HG03565 (cell line): Measurements from ENCODE around the gene DUS1L.

Source experiments
- ATAC-seq: cut with Tn5 transposase; IDR thresholded peaks from one replicate; pipeline ENCODE4 v1.9.1; 2021; ENCODE audit warnings: mild to moderate bottlenecking, moderate library complexity; ENCODE audit not compliant: unreplicated experiment

Gene DUS1L

DNA sequence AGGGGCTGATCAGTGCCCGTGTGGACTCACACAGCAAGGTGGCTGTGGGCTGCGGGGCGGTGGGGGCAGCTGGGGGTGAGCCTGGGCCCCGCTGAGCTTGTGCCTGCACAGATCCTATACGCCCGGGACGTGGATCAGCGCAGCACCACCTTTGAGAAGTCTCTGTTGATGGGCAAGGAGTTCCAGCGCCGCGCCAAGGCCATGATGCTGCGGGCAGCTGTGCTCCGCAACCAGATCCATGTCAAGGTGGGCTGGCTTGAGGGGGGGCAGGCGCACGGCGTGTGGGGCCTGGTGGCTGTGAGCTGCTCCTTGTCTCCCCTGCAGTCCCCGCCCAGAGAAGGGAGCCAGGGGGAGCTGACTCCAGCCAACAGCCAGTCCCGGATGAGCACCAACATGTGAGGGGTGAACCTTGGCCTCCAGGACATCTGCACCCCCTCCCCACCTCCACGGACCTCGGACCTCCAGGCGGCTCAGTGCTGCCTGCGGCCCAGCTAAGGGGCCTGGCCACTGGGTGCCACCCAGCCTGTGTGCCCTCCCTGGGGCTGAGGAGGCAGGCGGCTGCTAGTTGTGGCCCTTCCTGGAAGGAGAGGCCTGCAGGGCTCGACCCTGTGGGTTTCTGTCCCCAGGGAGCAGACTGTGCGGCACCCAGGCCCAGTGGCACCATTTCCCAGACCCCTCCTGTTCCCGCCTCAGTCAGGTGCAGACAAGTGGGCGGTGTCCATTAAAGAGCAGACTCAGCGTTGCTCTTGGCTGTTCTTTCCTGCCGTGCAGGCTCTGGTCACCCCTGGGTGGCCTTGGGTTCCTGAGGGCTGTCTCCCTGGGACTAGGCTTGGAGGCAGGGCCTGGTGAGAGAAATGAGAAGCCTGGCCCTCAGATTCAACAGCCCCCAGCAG, 8.6 kb downstream of the DUS1L start:
- ATAC-seq = no peak

DNA sequence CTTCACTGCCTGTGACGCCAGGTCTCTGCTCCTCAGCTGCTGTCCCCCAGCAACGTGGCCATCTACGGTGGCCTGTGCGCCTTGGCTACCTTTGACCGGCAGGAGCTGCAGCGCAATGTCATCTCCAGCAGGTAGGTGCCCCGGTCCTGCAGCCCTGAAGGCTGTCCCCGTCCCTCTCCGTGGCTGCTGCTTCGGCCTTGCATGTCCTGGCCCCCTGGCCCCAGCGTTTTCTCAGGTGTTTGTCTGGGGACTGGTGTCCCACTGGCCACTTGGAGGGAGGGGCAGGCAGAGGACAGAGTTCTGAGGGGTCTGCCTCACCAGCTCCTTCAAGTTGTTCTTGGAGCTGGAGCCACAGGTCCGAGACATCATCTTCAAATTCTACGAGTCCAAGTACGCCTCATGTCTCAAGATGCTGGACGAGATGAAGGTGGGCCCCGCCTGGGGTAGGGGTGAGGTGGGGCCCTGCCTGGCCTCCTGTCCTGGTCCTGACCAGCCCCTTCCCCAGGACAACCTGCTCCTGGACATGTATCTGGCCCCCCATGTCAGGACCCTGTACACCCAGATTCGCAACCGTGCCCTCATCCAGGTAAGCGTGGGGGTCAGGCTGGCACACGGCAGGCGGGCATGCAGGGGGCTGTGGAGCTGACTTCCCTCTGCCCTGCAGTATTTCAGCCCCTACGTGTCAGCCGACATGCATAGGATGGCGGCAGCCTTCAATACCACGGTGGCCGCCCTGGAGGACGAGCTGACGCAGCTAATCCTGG, 9.5 kb downstream of the DUS1L start:
- ATAC-seq = no peak

DNA sequence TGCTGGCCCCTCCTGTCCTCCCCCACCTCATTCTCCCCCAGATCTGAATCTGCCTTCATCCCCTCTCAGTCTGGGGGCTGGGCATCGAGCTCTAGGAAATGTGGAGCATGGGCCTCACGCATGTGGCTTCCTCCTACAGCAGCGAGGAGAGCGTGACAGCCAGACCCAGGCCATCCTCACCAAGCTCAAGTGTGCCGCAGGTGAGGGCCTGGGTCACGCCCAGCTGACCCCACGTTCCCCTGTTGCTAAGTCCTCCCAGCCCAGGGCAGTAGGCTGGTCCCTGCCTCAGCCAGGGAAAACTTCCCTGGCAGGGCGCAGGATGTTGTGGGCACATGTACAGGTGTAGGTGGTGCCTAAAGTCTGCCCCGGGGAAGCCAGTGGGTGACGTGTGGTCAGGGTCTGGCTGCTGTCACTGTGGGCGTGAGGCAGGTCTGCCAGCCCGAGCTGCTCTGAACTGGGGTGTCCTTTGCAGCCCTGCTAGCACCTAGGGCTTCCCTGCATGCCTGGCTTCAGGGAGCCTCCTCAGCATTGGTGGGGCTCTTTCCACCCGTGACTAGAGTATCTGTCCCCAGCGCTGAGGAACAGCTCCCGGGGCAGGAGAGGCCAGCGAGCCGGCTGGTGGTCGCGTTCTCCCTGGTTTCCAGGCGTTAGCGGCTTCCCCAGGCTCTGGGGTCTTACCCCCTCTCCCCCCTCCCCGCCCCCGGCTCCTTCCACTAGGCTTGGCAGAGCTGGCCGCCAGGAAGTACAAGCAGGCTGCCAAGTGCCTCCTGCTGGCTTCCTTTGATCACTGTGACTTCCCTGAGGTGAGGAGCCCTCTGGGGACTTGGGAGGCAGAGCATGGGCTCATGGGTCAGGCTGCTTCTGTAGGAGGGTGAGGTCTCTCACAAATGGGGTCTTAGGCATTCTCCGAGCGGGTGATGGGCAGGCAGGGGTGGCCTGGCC, 10.3 kb downstream of the DUS1L start:
- no peak for ATAC-seq

DNA sequence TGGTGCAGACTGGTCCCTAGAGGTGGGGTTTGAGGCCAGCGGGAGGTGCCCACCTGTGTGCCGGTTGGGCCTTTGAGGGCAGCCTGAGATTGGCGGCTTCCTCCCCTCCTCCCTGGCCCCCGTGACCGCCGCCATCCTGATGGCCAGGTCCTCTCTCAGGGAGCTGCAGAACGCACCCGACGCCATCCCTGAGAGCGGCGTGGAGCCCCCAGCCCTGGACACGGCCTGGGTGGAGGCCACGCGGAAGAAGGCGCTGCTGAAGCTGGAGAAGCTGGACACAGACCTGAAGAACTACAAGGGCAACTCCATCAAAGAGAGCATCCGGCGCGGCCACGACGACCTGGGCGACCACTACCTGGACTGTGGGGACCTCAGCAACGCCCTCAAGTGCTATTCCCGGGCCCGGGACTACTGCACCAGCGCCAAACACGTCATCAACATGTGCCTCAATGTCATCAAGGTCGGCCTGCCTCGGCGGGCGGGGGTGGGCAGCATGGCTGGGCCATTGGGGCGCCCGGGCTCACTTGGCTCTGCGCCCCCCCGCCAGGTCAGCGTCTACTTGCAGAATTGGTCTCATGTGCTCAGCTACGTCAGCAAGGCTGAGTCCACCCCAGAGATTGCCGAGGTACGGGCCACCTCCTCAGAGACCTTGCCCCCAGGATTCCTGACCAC, 11.1 kb downstream of the DUS1L start:
- no peak for ATAC-seq

DNA sequence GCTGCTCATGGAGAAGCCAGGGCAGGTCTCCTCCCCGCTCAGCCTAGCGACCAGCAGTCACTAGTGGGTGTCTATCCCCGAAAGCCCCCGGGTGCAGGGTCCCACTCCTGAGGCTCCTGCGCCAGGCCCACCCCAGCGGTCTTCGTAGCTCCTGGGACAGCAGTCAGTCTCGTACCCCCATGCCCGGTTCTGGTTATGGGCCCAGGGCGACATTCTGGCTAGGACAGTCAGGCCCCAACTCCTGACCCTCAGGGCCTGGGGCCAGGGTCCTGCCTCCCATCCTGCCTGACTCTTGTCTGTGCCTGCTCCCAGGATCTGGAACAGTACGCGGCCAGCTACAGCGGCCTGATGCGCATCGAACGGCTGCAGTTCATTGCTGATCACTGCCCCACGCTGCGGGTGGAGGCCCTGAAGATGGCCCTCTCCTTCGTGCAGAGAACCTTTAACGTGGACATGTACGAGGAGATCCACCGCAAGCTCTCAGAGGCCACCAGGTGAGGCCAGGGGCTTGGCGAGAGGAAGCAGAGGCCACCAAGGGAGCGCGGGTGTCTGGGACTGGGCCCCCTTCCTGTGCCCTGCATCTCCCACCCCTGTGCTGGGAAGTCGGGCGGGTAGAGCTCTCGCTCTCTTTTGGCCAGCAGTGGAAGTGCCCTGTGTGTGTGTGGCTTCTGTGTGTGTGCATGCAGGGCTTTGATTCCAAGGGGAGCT, 11.9 kb downstream of the DUS1L start:
- no peak for ATAC-seq

DNA sequence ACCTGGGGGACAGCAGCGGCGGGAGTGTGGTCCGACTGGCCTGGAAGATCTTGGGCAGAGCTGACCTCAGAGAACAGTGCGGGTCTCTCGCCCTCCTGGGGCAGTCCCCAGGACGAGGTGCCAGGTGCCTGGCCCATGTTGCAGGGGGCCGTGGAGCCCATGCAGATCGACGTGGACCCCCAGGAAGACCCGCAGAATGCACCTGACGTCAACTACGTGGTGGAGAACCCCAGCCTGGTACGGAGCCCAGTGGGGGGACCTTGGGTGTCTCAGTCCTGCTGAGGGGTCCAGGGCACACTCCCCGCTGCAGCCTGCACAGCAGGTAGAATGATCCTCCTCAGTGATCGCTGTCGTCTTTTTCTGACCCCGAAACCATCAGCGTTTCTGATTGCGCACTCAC, 12.5 kb downstream of the DUS1L start:
- no peak for ATAC-seq

DNA sequence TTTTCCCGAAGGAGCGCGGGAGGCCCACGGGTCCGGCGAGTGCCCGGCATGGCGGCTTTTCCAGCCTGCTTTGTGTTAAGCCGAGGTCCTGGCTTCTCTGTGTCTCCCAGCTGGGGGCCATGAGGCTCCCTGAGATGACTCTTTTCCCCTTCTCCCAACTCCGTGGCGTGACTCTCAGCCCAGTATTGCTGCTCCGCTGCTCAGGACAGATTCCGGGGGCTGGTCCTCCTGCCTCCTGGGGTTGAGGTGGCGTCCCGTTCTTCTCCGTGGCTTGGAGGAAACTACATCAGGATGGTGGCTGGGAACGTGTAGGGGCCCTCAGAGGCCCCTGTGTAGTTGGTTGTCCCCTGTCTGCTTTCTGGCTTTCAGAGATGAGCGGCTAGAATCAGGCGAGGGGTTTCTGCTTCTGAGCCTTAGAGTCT, 13.0 kb downstream of the DUS1L start:
- ATAC-seq = no peak

DNA sequence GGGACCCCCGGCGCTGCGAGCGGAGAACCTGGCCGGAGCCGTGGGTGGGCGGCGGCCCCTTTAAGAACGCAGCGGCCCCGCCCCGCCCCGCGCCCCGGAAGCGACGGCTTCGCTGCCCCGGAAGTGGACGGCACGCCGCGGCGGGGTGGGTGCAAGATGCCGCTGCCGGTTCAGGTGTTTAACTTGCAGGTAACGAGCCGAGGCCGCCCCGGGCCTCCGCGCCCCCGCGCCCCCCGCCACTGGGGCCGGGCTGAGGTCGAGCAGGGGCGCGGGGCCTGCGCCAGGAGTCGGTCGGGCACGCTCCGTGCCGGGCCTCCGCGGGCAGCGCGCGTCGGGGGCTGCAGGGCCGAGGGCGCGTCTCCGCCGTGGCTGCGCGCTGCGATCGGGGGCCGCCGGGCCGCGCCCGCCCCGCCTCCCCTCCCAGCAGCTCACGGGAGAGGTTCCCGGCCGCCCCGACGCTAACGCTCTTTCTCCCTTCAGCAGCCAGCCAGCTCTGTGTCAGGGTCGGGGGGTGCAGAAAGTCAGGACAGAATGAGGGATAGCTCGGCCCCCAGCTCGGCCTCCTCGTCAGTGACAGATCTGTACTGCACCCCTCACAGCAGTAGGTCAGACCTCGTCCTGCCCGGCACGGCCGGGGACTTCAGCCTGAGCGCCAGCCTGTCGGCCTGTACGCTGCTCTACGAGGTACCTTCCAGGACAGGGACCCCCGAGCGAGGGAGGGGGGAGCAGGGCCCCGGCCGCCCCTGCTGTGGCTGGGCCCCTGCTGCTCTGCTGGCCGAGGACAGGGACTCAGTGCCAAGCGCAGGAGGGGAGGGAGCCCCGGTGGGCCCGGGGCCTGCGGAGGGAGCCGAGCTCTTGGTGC, 13.6 kb downstream of the DUS1L start, which contains the start of the genes GPS1 and RFNG:
TSS of gene GPS1 (plus strand) at position 123 of the 862 bp plus-strand sequence. CDS start at position 157, 34 bp downstream.
TSS of gene RFNG (minus strand) at position 36 of the 862 bp plus-strand sequence. CDS start 45 bp downstream, outside the sequence.
- no peak for ATAC-seq

DNA sequence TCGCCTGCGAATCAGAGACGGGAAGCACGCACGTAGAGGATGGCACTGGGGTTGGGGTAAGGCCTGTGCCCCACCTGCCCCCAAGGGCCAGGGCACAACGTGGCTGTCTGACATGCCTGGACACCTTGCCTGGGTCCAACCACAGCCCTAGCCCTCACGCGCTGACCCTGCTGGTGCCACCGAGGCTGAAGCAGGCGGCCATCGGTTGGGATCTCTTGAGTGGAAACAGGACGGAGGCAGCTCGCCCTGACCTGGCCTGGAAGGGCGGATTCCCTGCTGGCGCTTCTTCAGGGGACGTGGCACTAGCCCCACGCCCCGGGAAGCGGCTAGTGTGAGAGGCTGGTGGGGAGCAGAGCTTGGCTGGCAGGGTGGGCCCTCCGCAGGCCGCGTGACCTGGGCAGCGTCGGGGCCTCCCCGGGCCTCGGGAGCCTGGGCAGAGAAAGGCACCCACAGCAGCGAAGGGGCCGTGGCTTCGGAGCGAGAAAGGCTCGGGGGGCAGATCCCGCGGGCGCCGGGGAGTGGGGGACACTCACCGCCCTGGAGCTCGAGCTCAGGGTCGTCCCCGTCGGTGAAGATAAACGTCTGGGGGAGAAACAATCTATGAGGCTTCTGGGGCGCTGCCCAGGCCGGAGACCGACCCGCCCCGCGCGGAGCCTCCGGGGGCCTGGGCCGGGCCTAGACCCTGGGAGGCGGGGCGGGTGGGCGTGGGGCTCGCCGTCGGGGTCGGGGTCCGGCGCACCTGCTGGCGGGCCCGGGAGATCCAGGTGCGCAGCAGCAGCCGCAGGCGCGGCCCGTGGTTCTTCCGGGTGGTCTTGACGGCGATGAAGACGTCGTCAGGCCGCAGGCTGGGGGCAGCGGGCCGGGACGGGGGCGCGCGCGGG, 14.6 kb downstream of the DUS1L start:
- no peak for ATAC-seq

DNA sequence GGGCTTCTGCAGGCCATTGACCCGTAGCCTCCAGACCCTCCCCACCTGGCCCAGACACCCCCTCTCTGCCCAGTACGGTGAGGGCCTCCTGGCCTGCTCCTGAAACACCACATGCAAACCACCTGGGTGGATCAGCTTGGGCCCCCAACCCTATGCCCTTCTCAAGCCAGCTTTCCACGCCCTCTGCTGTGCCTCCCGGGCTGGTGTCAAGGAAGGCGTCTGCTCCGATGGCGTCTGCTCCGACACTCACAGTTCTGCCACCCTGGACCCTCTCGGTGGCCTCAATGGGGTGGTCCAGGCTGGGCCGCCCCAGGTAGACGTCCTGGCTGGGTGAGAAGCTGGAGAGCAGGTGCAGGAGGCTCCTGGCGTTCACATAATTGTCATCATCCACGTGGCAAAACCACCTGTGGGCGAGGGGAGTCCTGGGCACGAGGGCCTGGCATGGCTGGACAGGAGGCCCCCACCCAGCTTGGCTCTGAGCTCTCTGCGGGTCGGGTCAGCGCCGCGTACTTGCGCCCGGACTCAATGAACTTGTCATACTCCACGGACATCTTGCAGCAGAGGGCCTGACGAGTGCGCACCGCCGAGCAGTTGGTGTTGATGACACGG, 15.3 kb downstream of the DUS1L start:
- no peak for ATAC-seq

DNA sequence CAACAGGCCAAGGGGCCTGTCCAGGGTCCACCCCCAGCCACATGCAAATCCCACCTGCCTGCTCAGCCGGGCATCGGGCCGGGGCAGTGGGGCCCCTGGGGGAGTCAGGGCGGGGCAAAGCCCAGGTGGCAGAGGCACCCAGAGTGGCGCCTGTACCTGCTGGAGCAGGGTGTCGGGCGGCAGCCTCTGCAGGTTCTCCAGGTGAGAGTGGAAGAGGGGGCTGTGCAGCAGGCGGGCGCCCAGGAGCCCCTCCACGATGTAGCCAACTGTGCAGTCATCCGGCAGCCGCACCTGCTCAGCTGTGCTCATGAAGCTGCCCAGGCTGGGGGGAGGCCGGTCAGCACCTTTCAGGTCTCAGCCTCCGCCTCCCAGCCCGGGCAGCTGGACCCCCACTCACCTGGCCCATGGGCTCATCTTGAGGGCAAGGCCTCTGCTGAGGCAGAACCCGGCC, 16.1 kb downstream of the DUS1L start:
- ATAC-seq = no peak

DNA sequence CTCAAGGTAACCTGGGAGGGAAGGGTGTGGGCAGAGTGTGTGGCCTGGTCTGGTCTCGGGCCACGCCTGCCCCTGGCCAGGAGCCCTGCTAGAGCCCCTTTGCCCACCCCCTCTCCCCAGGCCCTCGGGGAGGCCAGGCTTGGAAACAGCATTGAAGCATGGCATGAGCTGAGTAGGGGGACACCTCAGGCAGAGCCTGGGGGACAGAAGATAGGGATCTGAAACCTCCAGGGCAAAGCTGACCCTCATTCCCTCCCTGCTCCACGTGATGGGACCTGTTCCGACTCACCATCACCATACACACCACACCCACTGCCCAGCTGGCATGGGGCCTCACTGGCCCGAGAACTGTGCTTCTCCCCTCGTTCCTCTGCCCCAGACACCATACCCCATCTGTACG, 16.5 kb downstream of the DUS1L start:
- no peak for ATAC-seq

DNA sequence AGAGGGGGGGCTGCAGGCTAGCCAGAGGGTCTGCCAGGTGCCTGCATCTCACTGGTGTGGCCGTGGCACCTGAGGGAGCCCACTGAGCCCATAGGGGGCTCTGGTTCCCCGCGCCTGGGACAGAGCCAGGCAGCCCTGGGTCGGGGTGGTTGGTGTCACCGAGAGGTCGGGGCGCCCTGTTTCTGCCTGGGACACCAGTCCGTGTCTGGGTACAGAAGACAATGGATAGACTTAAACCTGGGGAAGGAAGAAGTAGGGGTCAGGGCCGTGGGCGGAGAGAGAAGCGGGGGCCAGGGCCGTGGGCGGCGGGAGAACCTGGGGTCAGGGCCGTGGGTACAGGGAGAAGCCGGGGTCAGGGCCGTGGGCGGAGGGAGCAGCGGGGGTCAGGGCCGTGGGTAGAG, 17.0 kb downstream of the DUS1L start:
- no peak for ATAC-seq

DNA sequence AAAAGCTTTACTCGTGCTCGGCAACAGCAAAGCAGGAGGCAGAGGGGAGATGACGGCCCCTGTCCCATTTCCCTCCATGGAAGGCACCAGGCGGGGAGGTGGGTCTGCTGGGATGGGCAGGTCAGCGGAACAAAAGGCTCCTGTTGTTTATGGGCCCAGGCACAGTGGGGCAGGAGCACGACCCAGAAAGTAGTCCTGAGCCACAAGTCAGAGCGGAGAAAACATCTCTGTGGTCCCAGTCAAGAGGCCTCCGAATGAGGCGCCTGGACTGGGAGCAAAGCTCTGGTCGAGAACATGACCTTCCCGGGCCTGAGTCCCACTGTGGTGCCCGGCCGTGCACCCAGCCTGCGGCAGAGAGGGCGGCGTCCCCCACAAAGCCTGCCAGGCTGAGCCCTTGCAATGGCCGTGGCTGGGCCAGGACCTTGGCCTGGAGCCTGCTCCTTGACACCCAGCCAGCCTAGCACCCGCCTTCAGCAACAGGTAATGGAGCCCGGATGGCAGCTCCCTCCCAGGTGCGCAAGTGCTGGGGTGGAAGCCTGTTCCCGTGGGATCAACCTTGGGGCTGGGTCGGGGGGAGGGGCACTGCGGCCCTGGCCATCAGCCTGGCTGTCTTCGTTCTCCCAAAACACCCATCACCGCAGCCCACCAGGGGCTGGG, 17.6 kb downstream of the DUS1L start:
- no peak for ATAC-seq

DNA sequence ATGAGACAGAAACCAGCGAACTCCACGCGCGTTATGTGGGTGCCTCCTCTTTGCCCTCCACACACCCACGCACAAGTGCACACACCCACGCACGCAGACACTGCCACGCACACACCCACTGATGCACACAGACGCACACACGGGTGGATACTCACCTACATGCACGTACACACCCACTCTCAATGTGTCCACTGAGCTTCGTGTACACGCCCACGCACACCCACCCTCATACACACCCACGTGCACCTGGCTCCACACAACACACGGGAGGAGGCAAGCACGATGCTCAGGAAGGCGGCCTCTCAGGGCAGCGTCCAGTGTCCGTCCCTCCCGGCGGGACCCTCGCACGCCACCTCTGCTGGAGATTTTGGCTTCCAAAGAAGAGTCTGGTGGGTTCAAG, 18.2 kb downstream of the DUS1L start:
- no peak for ATAC-seq

DNA sequence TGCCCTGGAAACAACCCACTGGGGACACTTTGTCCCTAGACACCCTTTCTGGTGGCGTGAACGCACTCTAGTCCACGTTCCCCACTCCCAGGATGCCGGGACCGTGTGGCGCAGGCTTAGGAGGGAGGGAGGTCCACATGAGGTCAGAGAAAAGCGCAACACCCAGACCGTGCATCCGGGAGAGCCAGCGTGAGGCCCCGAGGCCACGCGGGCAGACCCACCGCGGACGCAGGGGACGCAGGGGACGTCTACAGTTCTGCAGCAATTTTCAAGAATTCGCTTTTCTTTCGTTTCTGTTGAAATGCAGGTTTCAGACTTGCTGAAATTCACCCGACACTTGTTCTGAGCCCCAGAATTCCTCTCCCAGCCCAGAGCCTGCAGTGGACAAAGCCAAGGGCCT, 18.7 kb downstream of the DUS1L start:
- no peak for ATAC-seq
